GM19395 (cell line): ENCODE measurements around the gene NPY1R.

Source experiments
- ATAC-seq: cut with Tn5 transposase; IDR thresholded peaks from one replicate; pipeline ENCODE4 v1.9.1; 2021; ENCODE audit warnings: mild to moderate bottlenecking, moderate library complexity; ENCODE audit not compliant: unreplicated experiment

The NPY1R gene

GRCh38 chr4:163280703-163281519, 51.5 kb downstream of the NPY1R start:
- ATAC-seq: no peak

GRCh38 chr4:163279713-163280112, 52.7 kb downstream of the NPY1R start:
- ATAC-seq: no peak

- no peak for ATAC-seq
Measured at GRCh38 chr4:163274861-163275260, 57.5 kb downstream of the NPY1R start.
